Psoas muscle (tissue), 8 donors: ENCODE results near the gene DCDC1. TPM values are rescaled to one million over a fixed set of nuclear protein-coding genes. Genes with fewer than 3 reads are reported as not detected.

Experiments
- ATAC-seq, 4 donors: fragments of 200-7000 bp; cut with Tn5 transposase; one replicate each; pipeline ENCODE4 v1.9.1; 2020; ENCODE audit warnings: moderate library complexity in 3 of 4, mild to moderate bottlenecking in 2 of 4
- DNase-seq, 2 donors: peaks; one replicate each; pipeline ENCODE4 v3.0.0-alpha.2; 2020
- H3K27ac ChIP-seq: fragments of 200-600 bp; one replicate; pipeline ENCODE4 v1.8.0; 2022
- H3K27me3 ChIP-seq, 3 donors: fragments of 200-600 bp in 1 of 3; one replicate each; pipeline versions ENCODE4 v1.6.1 to v1.8.0; 2013 to 2022; ENCODE audit warnings: low read length in 2 of 3, mild to moderate bottlenecking in 2 of 3, moderate library complexity in 1 of 3; ENCODE audit not compliant: insufficient read depth in 3 of 3
- H3K36me3 ChIP-seq, 2 donors: fragments of 200-600 bp in 1 of 2; one replicate each; pipeline versions ENCODE4 v1.6.1 to v1.8.0; 2013 to 2022; ENCODE audit warnings: low read depth in 1 of 2, mild to moderate bottlenecking in 1 of 2, moderate library complexity in 1 of 2; ENCODE audit not compliant: insufficient read depth in 1 of 2
- H3K4me1 ChIP-seq: fragments of 200-600 bp; one replicate; pipeline ENCODE4 v1.8.0; 2022
- H3K4me3 ChIP-seq: fragments of 200-600 bp; one replicate; pipeline ENCODE4 v1.8.0; 2022; ENCODE audit warnings: mild to moderate bottlenecking
- H3K9me3 ChIP-seq: fragments of 200-600 bp; one replicate; pipeline ENCODE4 v1.8.0; 2022
- WGBS, 3 donors: extraction: QIAGEN DNeasy Blood & Tissue Kit; methylation state at CpG; one replicate each; pipeline versions ENCODE4 v1.1.6 to v1.1.7; 2013; 5-methylcytosine and 5-hydroxymethylcytosine counted together
- intact Hi-C, 2 donors: fragments of 100-400 bp; cut with DNase I; formaldehyde crosslinking; loops; one replicate each; pipeline versions ENCODE4 v1.11.0 to v1.14.2; 2022
- polyA plus RNA-seq, 3 donors: library from polyadenylated mRNA; stranded (reverse); fragments of 200-250 nt; gene quantifications; one replicate each; pipeline ENCODE4 v1.2.3, GENCODE V29; 2013
- total RNA-seq, 4 donors: library from RNA; stranded (reverse); fragmentation: NEBNext Ultra II Directional in 2 of 4; extraction: Animal tissue kit (Norgen Biotek cat#: 25700) in 2 of 4; gene quantifications; one replicate each; pipeline versions ENCODE4 v1.2.1 to v1.2.4, GENCODE V29; 2021 to 2023
- TF ChIP-seq, protein P1 (sequence below): fragments of 200-600 bp; IDR thresholded peaks from one replicate; pipeline ENCODE4 v1.8.0; 2022; ENCODE audit warnings: antibody characterized with exemption
- donor health status: healthy with polysubstance abuse.
- donor health status: DM: no; HTN: no; CAD: no; lungs with moderate emphysema.
- donor health status: Bipolar disorder and iron deficiency.
- donor health status: healthy.
- donor health status: DM: yes; HTN: yes; CAD: no.
- donor health status: DM: no; HTN: no; CAD: no.
- donor health status: DM: no; HTN: no; CAD: no.
- donor health status: DM: yes; HTN: yes; CAD: no.

The DCDC1 gene
- total and polyA plus RNA-seq, 7 donors = not detected

DNA sequence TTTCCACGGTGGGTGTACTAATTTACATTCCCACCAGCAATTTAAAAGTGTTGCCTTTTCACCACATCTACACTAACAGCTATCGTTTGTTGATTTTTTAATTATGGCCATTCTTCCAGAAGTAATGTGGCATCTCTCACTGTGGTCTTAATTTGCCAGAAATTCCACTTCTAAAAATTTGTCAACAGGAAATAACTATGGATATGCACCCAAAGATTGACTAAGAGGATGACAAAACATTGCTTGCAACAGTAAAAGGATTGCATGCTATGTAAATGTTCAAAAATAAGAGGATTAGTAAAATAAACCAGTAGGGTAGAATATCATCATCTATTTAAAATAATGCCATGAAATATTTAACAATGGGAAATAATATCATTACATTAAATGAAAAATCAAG lies 219.5 kb downstream of the DCDC1 start:
- TF ChIP-seq, protein P1, sequence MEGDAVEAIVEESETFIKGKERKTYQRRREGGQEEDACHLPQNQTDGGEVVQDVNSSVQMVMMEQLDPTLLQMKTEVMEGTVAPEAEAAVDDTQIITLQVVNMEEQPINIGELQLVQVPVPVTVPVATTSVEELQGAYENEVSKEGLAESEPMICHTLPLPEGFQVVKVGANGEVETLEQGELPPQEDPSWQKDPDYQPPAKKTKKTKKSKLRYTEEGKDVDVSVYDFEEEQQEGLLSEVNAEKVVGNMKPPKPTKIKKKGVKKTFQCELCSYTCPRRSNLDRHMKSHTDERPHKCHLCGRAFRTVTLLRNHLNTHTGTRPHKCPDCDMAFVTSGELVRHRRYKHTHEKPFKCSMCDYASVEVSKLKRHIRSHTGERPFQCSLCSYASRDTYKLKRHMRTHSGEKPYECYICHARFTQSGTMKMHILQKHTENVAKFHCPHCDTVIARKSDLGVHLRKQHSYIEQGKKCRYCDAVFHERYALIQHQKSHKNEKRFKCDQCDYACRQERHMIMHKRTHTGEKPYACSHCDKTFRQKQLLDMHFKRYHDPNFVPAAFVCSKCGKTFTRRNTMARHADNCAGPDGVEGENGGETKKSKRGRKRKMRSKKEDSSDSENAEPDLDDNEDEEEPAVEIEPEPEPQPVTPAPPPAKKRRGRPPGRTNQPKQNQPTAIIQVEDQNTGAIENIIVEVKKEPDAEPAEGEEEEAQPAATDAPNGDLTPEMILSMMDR = no peak
- no peak for DNase-seq
- intact Hi-C loops = no loop called here
- no peaks in the 10 kb centered on the region for H3K27me3 ChIP-seq
- H3K9me3 ChIP-seq = no peaks in the 10 kb centered on the region
- 86 to 89% (median 86%) methylated on average over 2 of the region's 2 CpGs for WGBS, 3 donors
- H3K27ac ChIP-seq = no peak overlapping the region
- no peaks in the 10 kb centered on the region for H3K36me3 ChIP-seq
- no peak overlapping the region for H3K4me3 ChIP-seq
- no peaks in the 10 kb centered on the region for H3K4me1 ChIP-seq
- ATAC-seq = no peak

DNA sequence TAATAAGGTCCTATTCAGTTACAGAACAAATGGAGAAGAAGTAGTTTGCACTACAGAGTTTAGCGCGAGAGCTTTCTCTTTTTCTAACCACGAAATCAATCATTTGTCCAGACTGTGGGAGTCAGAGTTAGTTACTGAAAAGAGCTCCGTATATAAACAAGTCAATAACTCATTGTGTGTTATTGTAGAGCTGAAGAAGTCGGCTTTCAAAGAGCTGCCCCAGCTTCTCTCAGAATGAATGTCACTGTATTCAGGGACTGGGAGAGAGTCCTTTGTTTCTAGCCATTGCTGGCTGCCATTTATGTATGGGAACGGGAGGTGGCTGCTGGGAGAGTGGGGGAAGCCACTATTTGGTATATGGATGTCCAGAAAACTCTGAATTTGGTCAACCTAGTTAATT lies 227.8 kb downstream of the DCDC1 start:
- ATAC-seq = no peak
- no peaks in the 10 kb centered on the region for H3K36me3 ChIP-seq
- H3K9me3 ChIP-seq = no peaks in the 10 kb centered on the region
- TF ChIP-seq, protein P1 = no peak
- DNase-seq = no peak
- WGBS, 3 donors = 34 to 43% (median 40%) methylated on average over 6 of the region's 6 CpGs
- H3K4me1 ChIP-seq = no peaks in the 10 kb centered on the region
- no peak overlapping the region for H3K27ac ChIP-seq
- peaks cover 0 to 1% (median 0%) of the 10 kb centered on the region in 3 donors for H3K27me3 ChIP-seq
- intact Hi-C loops = no loop called here
- no peak overlapping the region for H3K4me3 ChIP-seq

DNA sequence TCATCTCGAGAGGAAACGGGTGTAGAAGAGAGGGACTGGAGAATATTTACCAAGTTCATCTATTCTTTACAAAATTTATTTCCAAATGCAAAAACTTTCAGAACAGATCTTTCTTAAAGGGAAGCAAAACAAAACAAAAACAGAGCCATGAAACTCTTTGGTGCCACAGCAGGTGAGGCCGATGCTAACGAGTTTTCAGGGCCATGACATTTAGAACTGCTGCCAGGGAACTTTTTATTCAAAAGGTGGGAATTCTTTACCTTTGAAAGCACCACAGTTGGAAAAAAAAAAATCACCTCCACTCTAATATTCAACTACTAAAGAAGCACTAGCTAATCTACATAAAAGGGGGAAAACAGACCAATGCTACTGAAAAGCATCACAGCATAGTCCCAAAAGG lies 230.1 kb downstream of the DCDC1 start:
- H3K36me3 ChIP-seq = no peaks in the 10 kb centered on the region
- peaks cover 0 to 1% (median 0%) of the 10 kb centered on the region in 3 donors for H3K27me3 ChIP-seq
- 28 to 46% (median 39%) methylated on average over 4 of the region's 4 CpGs for WGBS, 3 donors
- intact Hi-C loops = no loop called here
- DNase-seq = no peak
- H3K4me3 ChIP-seq = no peak overlapping the region
- ATAC-seq = no peak
- H3K27ac ChIP-seq = no peak overlapping the region
- TF ChIP-seq, protein P1 = no peak
- no peaks in the 10 kb centered on the region for H3K4me1 ChIP-seq
- no peaks in the 10 kb centered on the region for H3K9me3 ChIP-seq

DNA sequence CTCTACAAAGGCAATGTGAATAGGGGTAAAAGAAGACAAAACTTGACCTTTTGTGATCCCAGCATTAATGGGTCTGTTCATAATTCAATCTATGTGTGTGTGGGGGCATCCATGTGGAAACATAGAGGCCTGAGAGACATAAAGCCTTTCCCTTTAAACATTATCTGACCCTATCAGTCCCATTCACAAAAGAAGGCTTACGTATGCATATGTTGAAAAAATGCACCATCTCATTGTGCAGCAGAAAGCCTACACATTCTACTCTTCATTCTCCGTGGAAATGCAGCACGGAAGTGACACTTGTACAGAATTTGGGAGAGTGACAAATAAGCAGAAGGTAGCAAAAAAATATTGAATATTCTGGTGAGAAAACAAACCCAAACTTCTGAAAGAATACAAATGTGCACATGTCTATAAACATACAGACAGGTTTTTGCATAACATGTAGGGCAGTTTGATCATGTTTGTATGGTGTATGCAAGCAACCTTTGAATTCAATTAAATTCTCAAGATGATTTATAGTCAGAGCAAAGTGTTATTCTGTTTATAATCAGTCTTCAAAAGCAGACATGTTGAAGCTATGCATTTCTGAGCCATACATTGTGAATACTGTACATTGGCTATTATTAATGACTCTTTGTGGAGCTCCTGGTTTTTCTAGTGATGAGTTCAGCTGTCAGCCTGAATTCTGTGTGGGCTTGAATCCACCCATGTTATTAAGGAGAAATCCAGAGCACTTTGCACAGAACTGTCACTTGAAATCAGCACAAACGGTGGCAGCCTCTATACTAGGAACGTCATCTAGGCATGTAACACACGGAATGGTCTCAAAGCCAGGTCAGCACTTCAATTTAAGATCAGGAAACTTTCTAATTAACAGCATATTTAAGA lies 236.8 kb downstream of the DCDC1 start:
- intact Hi-C loops = no loop called here
- ATAC-seq = no peak
- TF ChIP-seq, protein P1 = no peak
- WGBS, 3 donors = 67 to 74% (median 68%) methylated on average over 6 of the region's 6 CpGs
- Histone ChIP-seq H3K4me1 (no peaks in the 10 kb centered on the region), H3K27me3 (no peaks in the 10 kb centered on the region), H3K27ac (no peak overlapping the region), H3K4me3 (no peak overlapping the region), H3K9me3 (no peaks in the 10 kb centered on the region), H3K36me3 (no peaks in the 10 kb centered on the region)
- no peak for DNase-seq
